K562 (cell line): ENCODE results near the gene LAPTM5. TPM values are rescaled to one million over a fixed set of nuclear protein-coding genes. Genes with fewer than 3 reads are reported as not detected.

Source experiments
- ATAC-seq: fragments of 200-7000 bp; cut with Tn5 transposase; 3 replicates; pipeline ENCODE4 v1.9.1; 2020; ENCODE audit warnings: moderate library complexity
- BruUV-seq: library from RNA; stranded (reverse); fragments of 400-500 nt; replicated peaks from 2 replicates; lab custom pipeline; 2021; lab: Mats Ljungman, UMichigan
- CTCF ChIA-PET: fragments of 300-600 bp; formaldehyde crosslinking; extraction: SDS; loops from one replicate; lab custom pipeline; 2021; ENCODE audit warnings: low intra/inter-chr PET ratio; lab: Yijun Ruan, JAX
- POLR2A ChIA-PET: fragments of 300-600, 350-650 bp; sonication (Branson Sonifier 250); formaldehyde crosslinking; extraction: SDS; loops from one replicate; lab custom pipeline; 2021; ENCODE audit warnings: antibody characterized with exemption, inconsistent platforms; lab: Yijun Ruan, JAX
- DNase-seq, 4 experiments: peaks; one replicate each; pipeline versions ENCODE4 v3.0.0 to v3.0.0-alpha.2; 2011 to 2018; ENCODE audit warnings: low spot score in 3 of 4, mixed read lengths in 3 of 4; ENCODE audit errors: extremely low read depth in 1 of 4
- FAIRE-seq: peaks from 2 replicates; lab custom pipeline; 2011; peaks lifted over from hg19 to GRCh38; lab: Jason Lieb, UNC
- H2AFZ ChIP-seq: 2 replicates; pipeline ENCODE4 v1.6.0; 2011; ENCODE audit warnings: low read depth, low read length, control low read depth, inconsistent platforms
- H3K27ac ChIP-seq: fragments of 200-600 bp; 3 replicates; pipeline ENCODE4 v1.8.0; 2011; ENCODE audit warnings: low read depth, mild to moderate bottlenecking, control low read depth, inconsistent platforms, low read length, moderate library complexity, mixed read lengths; ENCODE audit errors: extremely low read depth
- H3K27me3 ChIP-seq, 2 experiments: fragments of 300-600 bp in 1 of 2; 2 replicates in 1 of 2; 3 replicates in 1 of 2; pipeline versions ENCODE4 v1.6.0 to v1.8.0; 2011; ENCODE audit warnings: inconsistent platforms in 2 of 2, low read length in 2 of 2, mild to moderate bottlenecking in 1 of 2, mixed read lengths in 1 of 2, moderate library complexity in 1 of 2; ENCODE audit not compliant: control insufficient read depth in 2 of 2, insufficient read depth in 2 of 2
- H3K36me3 ChIP-seq: fragments of 300-600 bp; 3 replicates; pipeline ENCODE4 v1.8.0; 2011; ENCODE audit warnings: mild to moderate bottlenecking, low read length, inconsistent platforms; ENCODE audit not compliant: control insufficient read depth, insufficient read depth
- H3K4me1 ChIP-seq, 2 experiments: fragments of 200-600 bp in 1 of 2; replicated peaks in 1 of 2; 2 replicates in 1 of 2; 3 replicates in 1 of 2; pipeline versions ENCODE4 v1.5.1 to v1.8.0; 2011; ENCODE audit warnings: inconsistent platforms in 2 of 2, low read length in 2 of 2, mild to moderate bottlenecking in 1 of 2, mixed read lengths in 1 of 2, moderate library complexity in 1 of 2; ENCODE audit not compliant: control insufficient read depth in 2 of 2, insufficient read depth in 2 of 2
- H3K4me2 ChIP-seq: 2 replicates; pipeline ENCODE4 v1.6.1; 2011; ENCODE audit warnings: low read length, control low read depth, inconsistent platforms, mixed read lengths; ENCODE audit not compliant: insufficient read depth
- H3K4me3 ChIP-seq: fragments of 200-600 bp; sonication (generic), shearing (Covaris generic); 2 replicates; pipeline ENCODE4 v1.5.1; 2016; ENCODE audit warnings: control low read depth, inconsistent platforms
- H3K79me2 ChIP-seq: fragments of 200-600 bp; 3 replicates; pipeline ENCODE4 v1.8.0; 2011; ENCODE audit warnings: low read length, inconsistent platforms; ENCODE audit not compliant: control insufficient read depth, insufficient read depth
- H3K9ac ChIP-seq, 2 experiments: 2 replicates each; pipeline versions ENCODE4 v1.6.0 to v1.6.1; 2011; ENCODE audit warnings: low read depth in 2 of 2, low read length in 2 of 2, control low read depth in 1 of 2, inconsistent platforms in 1 of 2, mild to moderate bottlenecking in 1 of 2, mixed read lengths in 1 of 2; ENCODE audit not compliant: insufficient read depth in 1 of 2
- H3K9me1 ChIP-seq: one replicate; pipeline ENCODE4 v1.6.0; 2011; ENCODE audit warnings: inconsistent platforms, mild to moderate bottlenecking, low read length, moderate library complexity; ENCODE audit not compliant: control insufficient read depth, insufficient read depth
- H3K9me3 ChIP-seq: replicated peaks from 2 replicates; pipeline ENCODE4 v1.5.1; 2011; ENCODE audit warnings: low read depth, low read length, inconsistent platforms; ENCODE audit not compliant: control insufficient read depth, insufficient read depth
- H4K20me1 ChIP-seq: replicated peaks from 2 replicates; pipeline ENCODE4 v1.6.1; 2011; ENCODE audit warnings: low read length, inconsistent platforms, mixed read lengths; ENCODE audit not compliant: control insufficient read depth, insufficient read depth
- ARID1B ChIP-seq: fragments of 450-650 bp; IDR thresholded peaks from 2 replicates; pipeline ENCODE4 v1.6.1; 2016; ENCODE audit warnings: antibody characterized with exemption, mild to moderate bottlenecking, inconsistent platforms
- BDP1 ChIP-seq: IDR thresholded peaks from 3 replicates; pipeline ENCODE4 v1.6.1; 2011; ENCODE audit not compliant: insufficient read length, insufficient read depth
- ETS2 ChIP-seq: IDR thresholded peaks from 2 replicates; pipeline ENCODE4 v1.6.1; 2016; ENCODE audit warnings: borderline replicate concordance, missing genetic modification characterization, mild to moderate bottlenecking, moderate library complexity, missing compliant biosample characterization; ENCODE audit not compliant: poor library complexity, severe bottlenecking
- FOXA3 ChIP-seq, 2 experiments: fragments of 450-650 bp in 1 of 2; sonication (generic) in 1 of 2; formaldehyde crosslinking; IDR thresholded peaks in 1 of 2; conservative IDR thresholded peaks in 1 of 2; 2 replicates each; pipeline versions ENCODE4 v1.4.0 to v1.8.0; 2020 to 2022; ENCODE audit warnings: mild to moderate bottlenecking in 2 of 2, missing genetic modification reagents in 1 of 2
- FOXM1 ChIP-seq, 2 experiments: fragments of 450-650 bp in 1 of 2; sonication (generic) in 1 of 2; formaldehyde crosslinking in 1 of 2; IDR thresholded peaks; 2 replicates each; pipeline versions ENCODE4 v1.6.1 to v1.9.0; 2017 to 2022; ENCODE audit warnings: low read depth in 2 of 2, mild to moderate bottlenecking in 2 of 2, missing genetic modification reagents in 1 of 2, moderate library complexity in 1 of 2
- GABPB2 ChIP-seq: fragments of 250-450 bp; sonication (Bioruptor Pico); conservative IDR thresholded peaks from 2 replicates; pipeline ENCODE4 v1.5.1; 2021; ENCODE audit warnings: mild to moderate bottlenecking
- HNRNPH1 ChIP-seq: fragments of 200-400 bp; formaldehyde crosslinking; optimal IDR thresholded peaks from 2 replicates; pipeline ENCODE3; 2017; ENCODE audit warnings: low read depth, mild to moderate bottlenecking, low read length, moderate library complexity
- KDM2B ChIP-seq: fragments of 250-450 bp; sonication (Bioruptor Pico); IDR thresholded peaks from 2 replicates; pipeline ENCODE4 v1.8.0; 2021; ENCODE audit warnings: mild to moderate bottlenecking, moderate library complexity
- KHSRP ChIP-seq: fragments of 450-650 bp; IDR thresholded peaks from 2 replicates; pipeline ENCODE4 v1.6.1; 2017
- MCM7 ChIP-seq, 2 experiments: fragments of 450-650 bp; IDR thresholded peaks; 2 replicates each; pipeline ENCODE4 v1.6.1; 2016 to 2018
- NFXL1 ChIP-seq: fragments of 450-650 bp; formaldehyde crosslinking; IDR thresholded peaks from 2 replicates; pipeline ENCODE4 v1.4.0; 2021; ENCODE audit warnings: mild to moderate bottlenecking
- PCBP2 ChIP-seq: fragments of 200-400 bp; formaldehyde crosslinking; IDR thresholded peaks from 2 replicates; pipeline ENCODE4 v1.6.1; 2018; ENCODE audit warnings: low read length, low read depth, mild to moderate bottlenecking, moderate library complexity; ENCODE audit not compliant: poor library complexity, severe bottlenecking
- POLR2H ChIP-seq: IDR thresholded peaks from 2 replicates; pipeline ENCODE4 v1.6.1; 2016; ENCODE audit warnings: missing genetic modification characterization, low read depth, mild to moderate bottlenecking, control low read depth, missing compliant biosample characterization, moderate library complexity
- RBM17 ChIP-seq: fragments of 200-400 bp; formaldehyde crosslinking; IDR thresholded peaks from 2 replicates; pipeline ENCODE4 v1.6.1; 2017; ENCODE audit warnings: low read depth, mild to moderate bottlenecking, low read length, borderline replicate concordance
- SIN3B ChIP-seq: fragments of 450-650 bp; IDR thresholded peaks from 2 replicates; pipeline ENCODE4 v1.6.1; 2017; ENCODE audit warnings: low read depth, mild to moderate bottlenecking, moderate library complexity
- TOE1 ChIP-seq, 2 experiments: fragments of 450-650 bp in 1 of 2; sonication (generic) in 1 of 2; formaldehyde crosslinking in 1 of 2; IDR thresholded peaks; 2 replicates each; pipeline versions ENCODE4 v1.7.1 to v1.8.0; 2016 to 2022; ENCODE audit warnings: borderline replicate concordance in 2 of 2, mild to moderate bottlenecking in 2 of 2, antibody characterized with exemption in 1 of 2, inconsistent platforms in 1 of 2, low read depth in 1 of 2, missing genetic modification reagents in 1 of 2, moderate library complexity in 1 of 2
- TRIM24 ChIP-seq, 2 experiments: fragments of 450-650 bp; IDR thresholded peaks; 2 replicates each; pipeline ENCODE4 v1.6.1; 2016
- TRIM28 ChIP-seq: fragments of 450-650 bp; IDR thresholded peaks from 2 replicates; pipeline ENCODE4 v1.6.1; 2017
- ZBTB17 ChIP-seq: fragments of 450-650 bp; formaldehyde crosslinking; IDR thresholded peaks from 2 replicates; pipeline ENCODE4 v1.4.0; 2020; ENCODE audit warnings: mild to moderate bottlenecking
- ZBTB33 ChIP-seq: sonication (generic); formaldehyde crosslinking; IDR thresholded peaks from 2 replicates; pipeline ENCODE4 v1.8.1; 2023; ENCODE audit warnings: mild to moderate bottlenecking, missing genetic modification reagents
- ZNF217 ChIP-seq: sonication (generic); formaldehyde crosslinking; IDR thresholded peaks from 2 replicates; pipeline ENCODE4 v1.8.0; 2022; ENCODE audit warnings: mild to moderate bottlenecking, missing genetic modification reagents
- WGBS: fragments of 100-300 bp; shearing (Covaris generic); methylation state at CpG from one replicate; pipeline ENCODE4 v1.1.6; 2016; ENCODE audit warnings: low coverage, mixed read lengths; ENCODE audit not compliant: insufficient coverage; ENCODE audit errors: missing lambda C conversion rate; 5-methylcytosine and 5-hydroxymethylcytosine counted together
- in situ Hi-C: fragments of 300-500 bp; cut with MboI; formaldehyde crosslinking; loops from 4 replicates; pipeline ENCODE4 v1.15.0; 2018; ENCODE audit warnings: inconsistent platforms, mixed read lengths
- intact Hi-C: fragments of 100-400 bp; cut with micrococcal nuclease; formaldehyde crosslinking; loops from 2 replicates; pipeline ENCODE4 v1.14.2; 2022
- polyA plus RNA-seq, 8 experiments: library from polyadenylated mRNA; depleted of rRNA in 4 of 8; stranded (reverse) in 5 of 8; unstranded in 3 of 8; fragments of >200 nt; fragmentation: Nextera tagmentation in 2 of 8; fragmentation: Illumina TruSeq in 1 of 8; extraction: Ambion mirVana in 2 of 8; extraction: Trizol in 1 of 8; gene quantifications; 2 replicates each; pipeline versions ENCODE4 v1.2.1 to v1.2.3, GENCODE V29; 2011 to 2014; ENCODE audit warnings: inconsistent platforms in 1 of 8, missing spikeins in 1 of 8
- total RNA-seq, 7 experiments: library from RNA; depleted of rRNA in 6 of 7; stranded (reverse); fragments of >200 nt in 6 of 7; fragmentation: Illumina TruSeq in 2 of 7; extraction: Trizol in 2 of 7; gene quantifications; 2 replicates each; pipeline versions ENCODE4 v1.2.1 to v1.2.3, GENCODE V29; 2011 to 2021; ENCODE audit warnings: low replicate concordance in 1 of 7

The LAPTM5 gene
- total and polyA plus RNA-seq, 9 of the 15 experiments (the other 6 are each of a cell fraction or from before 2014, with no cell fraction given): 2.4 to 47.3 (median 20.3) TPM

DNA sequence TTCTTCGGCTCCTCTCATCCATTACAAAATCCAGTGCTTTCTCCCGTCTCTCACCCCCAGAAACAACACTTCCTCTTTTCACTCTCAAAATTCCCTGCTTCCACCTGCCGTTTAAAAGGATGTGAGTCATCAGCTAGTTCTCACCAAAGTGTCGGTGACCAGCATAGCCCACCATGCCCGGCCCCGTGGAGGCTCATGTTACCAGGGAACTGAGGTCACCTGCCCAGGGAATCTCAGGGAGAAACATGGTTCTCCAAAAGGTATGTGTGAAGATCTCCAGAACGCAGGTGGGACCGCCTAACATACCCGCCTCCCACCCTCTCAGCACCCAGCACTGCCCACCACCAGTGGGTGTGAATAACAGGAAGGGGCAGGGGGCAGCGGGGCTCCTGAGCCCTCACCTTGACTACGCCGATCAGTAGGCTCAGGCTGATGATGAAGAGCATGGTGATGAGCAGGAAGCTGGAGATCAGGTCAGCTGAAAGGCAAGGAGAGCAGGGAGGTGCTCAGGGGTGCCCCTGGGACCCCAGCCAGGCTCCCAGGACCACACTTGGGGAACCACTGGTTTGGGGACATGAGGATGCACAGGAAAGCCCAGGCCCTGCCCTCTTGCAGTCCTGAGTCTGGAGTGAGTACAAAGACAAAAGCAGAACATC lies 16.2 kb downstream of the LAPTM5 start:
- WGBS: 32% methylated on average over 12 of the region's 12 CpGs
- Histone ChIP-seq H3K4me1 (peaks cover 40 to 58% of the 10 kb centered on the region in 2 experiments), H3K27ac (peak overlapping the region; percentile 46; the same call in 1 of the 3 replicates), H3K9me1 (no peaks in the 10 kb centered on the region), H2AFZ (peak overlapping the region; percentile 25), H3K4me2 (no peak overlapping the region), H3K79me2 (no peaks in the 10 kb centered on the region; the same call in 2 of the 3 replicates), H3K36me3 (no peaks in the 10 kb centered on the region; the same call in 2 of the 3 replicates), H3K4me3 (no peak overlapping the region), H3K9ac (peak overlapping the region in 1 of 2 experiments; percentile 66; a peak in 2 of 4 replicates), H3K27me3 (no peaks in the 10 kb centered on the region), H3K9me3 (peaks cover 9% of the 10 kb centered on the region), H4K20me1 (no peaks in the 10 kb centered on the region)
- CTCF ChIA-PET: no interaction called here
- POLR2A ChIA-PET: interaction anchor here (0.6 to 1.3 kb wide), 6 partner anchors 9 to 177 kb away, joined by 3 to 7 read pairs (median 6); no protein-coding TSS in a partner anchor
- BruUV-seq: no TSS peak
- FAIRE-seq (no peak), ATAC-seq (peak; percentile 9; the same call in 2 of the 3 replicates), DNase-seq (peak in 2 of 4 experiments; percentile 52 to 62)
- intact Hi-C loops (no loop called here), in situ Hi-C loops (no loop called here)
- TF ChIP-seq PCBP2: no peak
- TF ChIP-seq KDM2B (CRISPR knock-in tag): no peak
- TF ChIP-seq RBM17: no peak
- no peak for TF ChIP-seq GABPB2 (CRISPR knock-in tag)
- TF ChIP-seq ARID1B: peak; percentile 82
- TF ChIP-seq BDP1: no peak
- no peak for TF ChIP-seq ZBTB33 (CRISPR knock-in tag)
- TF ChIP-seq HNRNPH1: no peak
- TF ChIP-seq FOXA3 (CRISPR knock-in tag; conservative IDR thresholded peaks at IDR 0.05 in 1 of 2, IDR thresholded peaks at IDR 0.05 in 1 of 2): no peak
- TF ChIP-seq FOXM1 (IDR thresholded peaks at IDR 0.05; ENCODE audit: low read depth): no peak
- TF ChIP-seq FOXM1 (CRISPR knock-in tag; IDR thresholded peaks at IDR 0.05; ENCODE audit: low read depth): no peak
- TF ChIP-seq KHSRP: no peak
- no peak for TF ChIP-seq MCM7 (IDR thresholded peaks at IDR 0.05)
- TF ChIP-seq ZBTB17 (CRISPR knock-in tag): no peak
- no peak for TF ChIP-seq TRIM28
- TF ChIP-seq NFXL1 (CRISPR knock-in tag): no peak
- 0 out of 4 replicates have a peak, but pooled peaks of 1 of the 2 experiments have one; percentile 19 for TF ChIP-seq TRIM24 (IDR thresholded peaks at IDR 0.05)
- no peak for TF ChIP-seq SIN3B
- TF ChIP-seq ZNF217: no peak
- no peak for TF ChIP-seq TOE1 (IDR thresholded peaks at IDR 0.05; ENCODE audit: borderline replicate concordance)
- TF ChIP-seq TOE1 (CRISPR knock-in tag; IDR thresholded peaks at IDR 0.05; ENCODE audit: borderline replicate concordance, low read depth): no peak
- TF ChIP-seq POLR2H: no peak
- TF ChIP-seq ETS2: no peak
